Naive thymus-derived CD4-positive, alpha-beta T cell (primary cell): Measurements from ENCODE around the gene ITGA3. TPM values are rescaled to one million over a fixed set of nuclear protein-coding genes. Genes with fewer than 3 reads are reported as not detected.

Experiments
- ATAC-seq: fragments of 150-1000 bp; cut with Tn5 transposase; 2 replicates; pipeline ENCODE4 v1.10.0; 2021; ENCODE audit warnings: mild to moderate bottlenecking, moderate library complexity
- CTCF ChIA-PET: fragments of 350-600 bp; sonication (Branson Sonifier 250); formaldehyde crosslinking; loops from one replicate; lab custom pipeline; 2021; ENCODE audit warnings: antibody characterized with exemption; lab: Charles Lee
- POLR2A ChIA-PET: fragments of 350-600 bp; sonication (Branson Sonifier 250); formaldehyde crosslinking; loops from one replicate; lab custom pipeline; 2021; ENCODE audit warnings: antibody characterized with exemption, inconsistent platforms; lab: Charles Lee
- DNase-seq, 9 donors: peaks; one replicate each; pipeline versions ENCODE4 v3.0.0 to v3.0.0-alpha.2; 2020 to 2022; ENCODE audit warnings: mixed read lengths in 1 of 9
- H3K27ac ChIP-seq: one replicate; pipeline ENCODE4 v1.7.0; 2013; ENCODE audit warnings: mild to moderate bottlenecking, low read depth, low read length, moderate library complexity
- H3K27me3 ChIP-seq, 2 donors: one replicate each; pipeline ENCODE4 v1.7.0; 2013; ENCODE audit warnings: low read length in 2 of 2, mild to moderate bottlenecking in 2 of 2, moderate library complexity in 2 of 2; ENCODE audit not compliant: control insufficient read depth in 2 of 2, insufficient read depth in 2 of 2
- H3K36me3 ChIP-seq, 3 experiments: 1 replicate in 2 of 3; 2 replicates in 1 of 3; pipeline ENCODE4 v1.7.0; 2013; ENCODE audit warnings: low read length in 3 of 3, mild to moderate bottlenecking in 3 of 3, moderate library complexity in 1 of 3; ENCODE audit not compliant: insufficient read depth in 3 of 3, control insufficient read depth in 2 of 3
- H3K4me1 ChIP-seq, 2 donors: one replicate each; pipeline ENCODE4 v1.7.0; 2013; ENCODE audit warnings: low read length in 2 of 2, mild to moderate bottlenecking in 2 of 2, moderate library complexity in 1 of 2; ENCODE audit not compliant: control insufficient read depth in 2 of 2, insufficient read depth in 2 of 2
- H3K4me3 ChIP-seq: 2 replicates; pipeline ENCODE4 v1.7.0; 2013; ENCODE audit warnings: mild to moderate bottlenecking, low read length
- H3K9me3 ChIP-seq, 3 experiments: 1 replicate in 2 of 3; 2 replicates in 1 of 3; pipeline ENCODE4 v1.7.0; 2013; ENCODE audit warnings: low read length in 3 of 3; ENCODE audit not compliant: control insufficient read depth in 2 of 3
- H3K27ac Mint-ChIP-seq, 9 donors: one replicate each; pipeline ENCODE4 v1.8.0; 2020 to 2022; ENCODE audit warnings: mixed read lengths in 9 of 9, mild to moderate bottlenecking in 8 of 9, moderate library complexity in 5 of 9, inconsistent platforms in 2 of 9
- H3K27me3 Mint-ChIP-seq, 5 donors: one replicate each; pipeline ENCODE4 v1.8.0; 2021 to 2022; ENCODE audit warnings: mixed read lengths in 5 of 5, mild to moderate bottlenecking in 1 of 5
- H3K36me3 Mint-ChIP-seq, 5 donors: one replicate each; pipeline ENCODE4 v1.8.0; 2020 to 2022; ENCODE audit warnings: mixed read lengths in 5 of 5, mild to moderate bottlenecking in 3 of 5, inconsistent platforms in 1 of 5
- H3K4me1 Mint-ChIP-seq, 7 donors: one replicate each; pipeline ENCODE4 v1.8.0; 2020 to 2022; ENCODE audit warnings: mixed read lengths in 7 of 7, mild to moderate bottlenecking in 3 of 7, inconsistent platforms in 1 of 7
- H3K4me3 Mint-ChIP-seq, 10 donors: one replicate each; pipeline ENCODE4 v1.8.0; 2020 to 2022; ENCODE audit warnings: mild to moderate bottlenecking in 10 of 10, mixed read lengths in 10 of 10, moderate library complexity in 6 of 10, inconsistent platforms in 2 of 10
- H3K9me3 Mint-ChIP-seq, 11 donors: one replicate each; pipeline ENCODE4 v1.8.0; 2020 to 2022; ENCODE audit warnings: mixed read lengths in 11 of 11, mild to moderate bottlenecking in 4 of 11, inconsistent platforms in 1 of 11, moderate library complexity in 1 of 11
- intact Hi-C, 2 donors: fragments of 100-400 bp; cut with micrococcal nuclease; formaldehyde crosslinking; loops; one replicate each; pipeline ENCODE4 v1.15.1; 2023
- polyA plus RNA-seq, 2 donors: library from polyadenylated mRNA; unstranded; fragments of 300-500 nt; fragmentation: Illumina TruSeq; gene quantifications; one replicate each; pipeline ENCODE4 v1.2.3, GENCODE V29; 2021
- total RNA-seq, 6 experiments: library from RNA in 5 of 6; stranded (reverse) in 5 of 6; gene quantifications; 1 replicate in 5 of 6; 2 replicates in 1 of 6; pipeline ENCODE4 v1.2.3 and lab custom pipeline; 2021 to 2026

ITGA3 gene
- total and polyA plus RNA-seq, 7 experiments from 2014 or later = 1.4 to 14.6 (median 5.4) TPM

GRCh38 chr17:50108556-50108955 is 52.6 kb downstream of the ITGA3 start:
- intact Hi-C loops = no loop called here
- Histone ChIP-seq H3K9me3 (no peaks in the 10 kb centered on the region), H3K27me3 (no peaks in the 10 kb centered on the region), H3K4me1 (no peaks in the 10 kb centered on the region), H3K27ac (no peak overlapping the region), H3K4me3 (no peak overlapping the region), H3K36me3 (peaks cover 0 to 69% (median 0%) of the 10 kb centered on the region in 3 experiments)
- Mint-ChIP-seq H3K27me3 (no peaks in the 10 kb centered on the region), H3K4me1 (peaks cover 0 to 2% (median 0%) of the 10 kb centered on the region in 7 donors), H3K9me3 (no peaks in the 10 kb centered on the region), H3K27ac (peak overlapping the region in 2 of 9 donors; percentile 71 to 81), H3K4me3 (no peak overlapping the region), H3K36me3 (peaks cover 2 to 20% (median 3%) of the 10 kb centered on the region in 5 donors)
- CTCF ChIA-PET = interaction anchor here (1.7 kb wide), 1 partner anchor 14 kb away, joined by 4 read pairs; no protein-coding TSS in a partner anchor
- ATAC-seq (no peak), DNase-seq (no peak)
- POLR2A ChIA-PET = interaction anchor here (0.6 kb wide), 1 partner anchor 67 kb away, joined by 3 read pairs; no protein-coding TSS in a partner anchor

GRCh38 chr17:50109207-50109606 is 53.3 kb downstream of the ITGA3 start:
- intact Hi-C loops = no loop called here
- no peaks in the 10 kb centered on the region for H3K27me3 Mint-ChIP-seq
- DNase-seq (no peak), ATAC-seq (no peak)
- CTCF ChIA-PET = interaction anchor here (0.6 to 1.7 kb wide), 2 partner anchors 13 to 15 kb away, joined by 3 to 4 read pairs; no protein-coding TSS in a partner anchor
- H3K27ac Mint-ChIP-seq = no peak overlapping the region
- H3K4me1 Mint-ChIP-seq = peaks cover 0 to 2% (median 0%) of the 10 kb centered on the region in 7 donors
- peaks cover 0 to 63% (median 0%) of the 10 kb centered on the region in 3 experiments for H3K36me3 ChIP-seq
- no peak overlapping the region for H3K27ac ChIP-seq
- H3K9me3 Mint-ChIP-seq = no peaks in the 10 kb centered on the region
- H3K9me3 ChIP-seq = no peaks in the 10 kb centered on the region
- H3K27me3 ChIP-seq = no peaks in the 10 kb centered on the region
- peaks cover 2 to 20% (median 3%) of the 10 kb centered on the region in 5 donors for H3K36me3 Mint-ChIP-seq
- H3K4me3 Mint-ChIP-seq = no peak overlapping the region
- POLR2A ChIA-PET = interaction anchor here (0.6 kb wide), 2 partner anchors 15 to 67 kb away, joined by 3 read pairs; no protein-coding TSS in a partner anchor
- no peak overlapping the region for H3K4me3 ChIP-seq
- no peaks in the 10 kb centered on the region for H3K4me1 ChIP-seq

GRCh38 chr17:50109785-50110184 is 53.9 kb downstream of the ITGA3 start:
- ATAC-seq = no peak
- DNase-seq = no peak
- ChIA-PET POLR2A (interaction anchor here (0.6 kb wide), 1 partner anchor 15 kb away, joined by 3 read pairs; no protein-coding TSS in a partner anchor), CTCF (interaction anchor here (0.6 to 1.7 kb wide), 2 partner anchors 12 to 16 kb away, joined by 3 to 4 read pairs; no protein-coding TSS in a partner anchor)
- Mint-ChIP-seq H3K9me3 (no peaks in the 10 kb centered on the region), H3K4me1 (peaks cover 0 to 5% (median 2%) of the 10 kb centered on the region in 7 donors), H3K27me3 (peaks cover 0 to under 1% (median 0%) of the 10 kb centered on the region in 5 donors), H3K36me3 (peaks cover 2 to 20% (median 3%) of the 10 kb centered on the region in 5 donors), H3K4me3 (no peak overlapping the region), H3K27ac (no peak overlapping the region)
- H3K27ac ChIP-seq = no peak overlapping the region
- H3K36me3 ChIP-seq = peaks cover 0 to 59% (median 0%) of the 10 kb centered on the region in 3 experiments
- intact Hi-C loops = no loop called here
- no peak overlapping the region for H3K4me3 ChIP-seq
- H3K9me3 ChIP-seq = no peaks in the 10 kb centered on the region
- no peaks in the 10 kb centered on the region for H3K4me1 ChIP-seq
- H3K27me3 ChIP-seq = no peaks in the 10 kb centered on the region

GRCh38 chr17:50110591-50111349 is 54.9 kb downstream of the ITGA3 start:
- H3K4me1 ChIP-seq = no peaks in the 10 kb centered on the region
- no peak overlapping the region for H3K4me3 ChIP-seq
- H3K4me3 Mint-ChIP-seq = no peak overlapping the region
- CTCF ChIA-PET = interaction anchor here (0.5 to 1.1 kb wide), 3 partner anchors 23 to 103 kb away, joined by 3 to 4 read pairs (median 3); no protein-coding TSS in a partner anchor
- ATAC-seq (no peak), DNase-seq (no peak)
- H3K36me3 ChIP-seq = peaks cover 0 to 49% (median 0%) of the 10 kb centered on the region in 3 experiments
- H3K27ac Mint-ChIP-seq = no peak overlapping the region
- H3K9me3 ChIP-seq = no peaks in the 10 kb centered on the region
- peaks cover 0 to 11% (median 3%) of the 10 kb centered on the region in 5 donors for H3K36me3 Mint-ChIP-seq
- POLR2A ChIA-PET = interaction anchor here (1.7 kb wide), 1 partner anchor 12 kb away, joined by 3 read pairs; no protein-coding TSS in a partner anchor
- H3K27me3 ChIP-seq = no peaks in the 10 kb centered on the region
- no peaks in the 10 kb centered on the region for H3K9me3 Mint-ChIP-seq
- H3K27ac ChIP-seq = no peak overlapping the region
- peaks cover 4 to 10% (median 7%) of the 10 kb centered on the region in 7 donors for H3K4me1 Mint-ChIP-seq
- intact Hi-C loops = no loop called here
- H3K27me3 Mint-ChIP-seq = peaks cover 6 to 8% (median 7%) of the 10 kb centered on the region in 5 donors

- Histone ChIP-seq H3K4me1 (no peaks in the 10 kb centered on the region), H3K36me3 (peaks cover 0 to 40% (median 0%) of the 10 kb centered on the region in 3 experiments), H3K4me3 (no peak overlapping the region), H3K9me3 (no peaks in the 10 kb centered on the region), H3K27ac (no peak overlapping the region), H3K27me3 (peaks cover 2 to 8% of the 10 kb centered on the region in 2 donors)
- peaks cover 7 to 15% (median 10%) of the 10 kb centered on the region in 7 donors for H3K4me1 Mint-ChIP-seq
- DNase-seq (no peak), ATAC-seq (no peak)
- intact Hi-C loops = no loop called here
- ChIA-PET CTCF (interaction anchor here (0.6 to 1.2 kb wide), 3 partner anchors 18 to 71 kb away, joined by 3 to 4 read pairs (median 3); partner anchors contain the start of gene PDK2), POLR2A (interaction anchor here (1.7 kb wide), 1 partner anchor 11 kb away, joined by 3 read pairs; no protein-coding TSS in a partner anchor)
- peaks cover 0 to under 1% (median 0%) of the 10 kb centered on the region in 11 donors for H3K9me3 Mint-ChIP-seq
- no peak overlapping the region for H3K4me3 Mint-ChIP-seq
- peaks cover 6 to 20% (median 13%) of the 10 kb centered on the region in 5 donors for H3K27me3 Mint-ChIP-seq
- H3K27ac Mint-ChIP-seq = peak overlapping the region in 1 of 9 donors; percentile 42
- peaks cover 0 to 11% (median 2%) of the 10 kb centered on the region in 5 donors for H3K36me3 Mint-ChIP-seq
Measured at GRCh38 chr17:50111673-50112655, 56.1 kb downstream of the ITGA3 start.
